HG02763 (cell line): ENCODE results near the gene CD209.

Experiments
- ATAC-seq: cut with Tn5 transposase; IDR thresholded peaks from one replicate; pipeline ENCODE4 v1.9.1; 2021; ENCODE audit warnings: mild to moderate bottlenecking, moderate library complexity; ENCODE audit not compliant: unreplicated experiment

The CD209 gene

DNA sequence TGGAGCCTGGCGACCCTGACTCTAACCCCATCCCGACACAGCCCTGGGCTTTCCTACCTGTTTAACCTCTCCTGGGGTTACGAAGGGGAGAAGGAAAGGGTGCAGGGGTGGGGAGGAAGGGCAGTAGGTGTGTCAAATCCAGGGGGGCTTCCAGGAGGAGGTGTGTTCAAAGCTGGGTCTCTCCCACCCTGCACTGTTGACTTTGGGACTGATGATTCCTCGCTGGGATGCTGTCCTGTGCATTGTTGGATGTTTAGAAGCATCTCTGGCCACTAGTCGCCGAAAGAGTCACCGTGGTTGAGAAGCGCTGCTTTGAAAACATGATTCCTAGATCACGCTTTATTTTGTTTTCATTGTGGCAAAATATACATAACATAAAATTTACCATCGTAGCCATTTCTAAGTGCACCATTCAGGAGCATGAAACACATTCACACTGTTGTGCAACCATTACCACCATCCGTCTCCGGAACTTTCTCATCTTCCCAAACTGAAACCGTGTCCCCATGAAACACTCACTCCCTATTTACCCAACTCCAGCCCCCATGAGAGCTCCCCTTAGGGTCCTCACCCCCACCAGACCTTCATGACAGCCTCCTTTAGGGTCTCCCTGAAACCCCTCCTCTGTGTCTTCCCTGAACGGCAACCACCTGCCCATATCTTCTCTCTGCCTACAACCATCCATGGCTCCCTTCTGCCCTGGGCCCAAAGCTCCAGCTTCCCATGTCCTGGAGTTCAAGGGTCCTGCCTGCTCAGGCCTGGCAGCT, 41.0 kb downstream of the CD209 start:
- ATAC-seq: no peak

DNA sequence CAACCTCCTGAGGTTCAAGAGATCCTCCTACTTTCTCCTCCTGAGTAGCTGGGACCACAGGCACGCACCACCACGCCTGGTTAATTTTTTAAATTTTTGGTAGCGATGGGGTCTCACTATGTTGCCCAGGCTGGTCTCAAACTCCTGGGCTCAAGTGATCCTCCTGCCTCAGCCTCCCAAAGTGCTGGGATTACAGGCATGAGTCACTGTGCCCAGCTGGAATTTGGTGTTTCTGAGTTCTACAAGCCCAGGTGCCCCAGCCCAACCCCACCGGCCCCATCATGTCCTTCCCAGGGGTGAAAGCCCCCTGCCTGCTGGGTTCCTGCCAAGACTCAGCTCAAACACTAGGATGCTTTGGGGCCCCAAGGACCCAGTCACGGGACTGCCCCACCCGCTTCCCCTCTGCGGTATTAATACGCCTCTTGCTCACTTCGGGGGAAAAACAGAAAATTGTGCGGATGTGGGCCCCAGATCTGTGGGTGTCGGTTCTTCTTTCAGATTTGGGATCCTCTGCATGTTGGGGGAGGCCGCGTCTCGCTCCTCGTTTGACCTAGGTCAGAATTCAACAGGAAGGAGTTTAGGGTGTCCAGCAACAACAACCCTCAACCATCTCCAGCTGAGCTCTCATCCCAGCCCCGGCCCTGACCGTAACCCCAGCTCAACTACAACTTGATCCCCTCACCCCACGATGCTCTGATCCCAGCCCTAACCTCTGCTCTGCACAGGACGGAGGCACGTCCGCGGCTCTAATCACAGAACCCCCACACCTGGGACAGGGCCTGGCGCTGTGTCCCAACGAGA, 41.7 kb downstream of the CD209 start:
- peak; percentile 57 for ATAC-seq

DNA sequence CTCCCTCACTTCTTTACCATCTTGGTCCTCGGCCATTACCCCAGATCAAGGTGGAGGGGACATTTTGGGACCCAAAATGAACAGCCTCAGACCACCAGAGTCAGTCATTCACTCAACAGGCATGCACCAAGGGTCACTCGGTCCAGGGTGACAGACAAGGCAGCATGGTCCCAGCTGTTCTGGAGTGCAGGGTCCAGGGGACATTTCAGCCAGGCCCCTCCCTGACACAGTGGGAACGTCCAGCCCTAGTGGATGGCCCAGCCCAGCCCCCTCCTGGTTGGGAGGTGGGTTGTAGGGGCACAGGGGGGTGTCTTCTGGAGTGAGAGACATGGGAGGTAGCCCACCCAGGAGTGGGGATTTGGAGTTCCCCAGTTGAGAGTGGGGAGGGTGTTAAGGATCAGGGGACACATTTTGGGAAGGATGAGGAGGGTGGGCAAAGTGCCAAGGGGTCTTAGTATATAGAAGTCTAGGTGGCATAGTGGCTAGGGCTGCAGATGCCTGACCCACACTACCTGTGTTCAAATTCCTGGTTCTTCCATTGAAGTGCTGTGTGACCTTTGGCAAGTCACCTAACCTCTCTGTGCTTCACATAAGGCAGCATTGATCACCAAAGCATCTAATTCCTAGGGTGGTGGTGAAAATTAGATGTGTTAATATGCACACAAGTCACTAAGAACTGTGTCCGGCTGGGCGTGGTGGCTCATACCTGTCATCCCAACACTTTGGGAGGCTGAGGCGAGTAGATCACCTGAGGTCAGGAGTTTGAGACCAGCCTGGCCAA, 42.9 kb downstream of the CD209 start:
- no peak for ATAC-seq

DNA sequence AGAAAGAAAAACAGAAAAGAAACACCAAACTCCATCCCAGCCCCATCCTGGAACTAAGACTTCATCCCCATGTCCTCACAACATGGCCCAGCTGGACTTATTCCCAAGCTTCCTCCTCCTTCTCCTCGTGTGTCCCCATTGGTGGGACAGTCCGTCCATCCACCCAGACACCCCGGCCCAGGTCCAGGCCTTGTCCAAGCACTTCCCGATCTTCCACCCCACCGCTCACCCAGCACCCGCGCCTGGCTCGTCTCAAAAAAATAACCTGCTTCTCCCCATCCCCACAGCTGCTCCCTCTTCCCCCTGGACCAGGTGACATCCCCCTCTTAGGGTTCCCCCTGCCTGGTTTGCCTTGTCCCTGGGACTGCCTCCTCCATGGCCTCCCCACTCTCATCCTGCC, 44.0 kb downstream of the CD209 start:
- no peak for ATAC-seq

DNA sequence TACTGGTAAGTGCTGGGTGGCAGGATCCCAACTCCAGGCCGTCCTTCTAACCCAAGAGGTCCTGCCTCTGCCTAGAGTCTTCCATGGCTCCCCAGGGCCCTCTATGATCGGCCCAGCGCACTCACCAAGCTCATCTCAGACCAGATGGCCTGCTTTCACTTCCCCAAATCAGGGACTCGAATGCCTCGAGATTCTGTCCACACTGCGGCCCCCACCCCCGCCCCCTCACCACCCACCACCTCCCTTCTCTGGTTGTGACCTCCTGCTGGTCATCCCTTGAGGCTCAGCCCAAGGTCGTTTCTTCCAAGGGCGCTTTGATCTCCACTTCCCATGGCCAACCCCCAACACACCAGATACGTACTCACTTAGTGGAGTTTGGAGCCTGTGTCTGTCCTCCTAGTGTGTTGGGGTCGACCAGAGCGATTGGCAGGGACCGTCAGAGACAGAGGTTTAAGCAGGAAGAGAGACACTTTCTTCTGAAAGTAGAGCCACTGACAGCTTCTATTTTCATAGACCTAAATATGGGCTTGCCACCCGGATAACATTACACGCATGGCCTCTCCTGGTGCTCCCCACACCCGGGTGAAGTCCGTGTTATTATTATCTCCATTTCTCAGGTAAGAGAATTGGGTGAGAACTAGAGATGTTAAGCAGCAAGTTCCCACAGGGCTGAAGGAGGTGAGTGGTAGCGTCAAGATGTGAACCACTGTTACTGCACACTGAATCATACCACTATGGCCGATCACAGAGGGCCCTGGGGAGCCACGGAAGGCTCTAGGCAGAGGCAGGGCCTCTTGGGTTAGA, 45.5 kb downstream of the CD209 start, which contains the start of gene FCER2:
TSS of gene FCER2 (minus strand) at position 478 of the 804 bp plus-strand sequence. CDS start 2,371 bp downstream, outside the sequence.
- ATAC-seq: peak; percentile 41

DNA sequence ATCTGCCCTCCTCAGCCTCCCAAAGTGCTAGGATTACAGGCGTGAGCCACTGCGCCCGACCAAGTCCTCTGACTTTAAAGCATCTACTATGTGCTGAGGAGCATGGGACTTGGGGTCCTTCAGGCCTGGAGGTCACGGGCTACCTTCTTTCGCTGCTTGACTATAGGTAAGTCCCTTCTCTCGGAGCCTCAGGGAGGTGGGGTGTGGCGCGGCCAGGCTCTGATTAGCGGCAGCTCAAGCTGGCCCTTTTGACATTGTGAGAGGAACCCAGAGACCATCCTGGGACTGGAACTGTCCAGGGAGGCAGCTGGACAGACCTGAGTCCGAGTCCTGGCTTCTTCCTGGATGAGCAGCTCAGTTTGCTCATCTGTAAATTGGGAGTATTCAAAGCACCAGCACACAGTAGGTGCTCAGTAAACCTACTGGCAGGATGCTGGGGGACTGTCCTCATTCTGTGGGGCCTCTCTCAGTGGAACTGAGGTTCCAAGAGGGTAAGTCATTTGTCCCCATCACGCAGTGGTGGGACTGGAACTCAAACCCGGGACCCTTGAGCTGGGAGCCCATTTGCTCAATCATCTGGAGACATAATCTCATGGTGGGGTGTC, 46.2 kb downstream of the CD209 start:
- ATAC-seq: no peak

DNA sequence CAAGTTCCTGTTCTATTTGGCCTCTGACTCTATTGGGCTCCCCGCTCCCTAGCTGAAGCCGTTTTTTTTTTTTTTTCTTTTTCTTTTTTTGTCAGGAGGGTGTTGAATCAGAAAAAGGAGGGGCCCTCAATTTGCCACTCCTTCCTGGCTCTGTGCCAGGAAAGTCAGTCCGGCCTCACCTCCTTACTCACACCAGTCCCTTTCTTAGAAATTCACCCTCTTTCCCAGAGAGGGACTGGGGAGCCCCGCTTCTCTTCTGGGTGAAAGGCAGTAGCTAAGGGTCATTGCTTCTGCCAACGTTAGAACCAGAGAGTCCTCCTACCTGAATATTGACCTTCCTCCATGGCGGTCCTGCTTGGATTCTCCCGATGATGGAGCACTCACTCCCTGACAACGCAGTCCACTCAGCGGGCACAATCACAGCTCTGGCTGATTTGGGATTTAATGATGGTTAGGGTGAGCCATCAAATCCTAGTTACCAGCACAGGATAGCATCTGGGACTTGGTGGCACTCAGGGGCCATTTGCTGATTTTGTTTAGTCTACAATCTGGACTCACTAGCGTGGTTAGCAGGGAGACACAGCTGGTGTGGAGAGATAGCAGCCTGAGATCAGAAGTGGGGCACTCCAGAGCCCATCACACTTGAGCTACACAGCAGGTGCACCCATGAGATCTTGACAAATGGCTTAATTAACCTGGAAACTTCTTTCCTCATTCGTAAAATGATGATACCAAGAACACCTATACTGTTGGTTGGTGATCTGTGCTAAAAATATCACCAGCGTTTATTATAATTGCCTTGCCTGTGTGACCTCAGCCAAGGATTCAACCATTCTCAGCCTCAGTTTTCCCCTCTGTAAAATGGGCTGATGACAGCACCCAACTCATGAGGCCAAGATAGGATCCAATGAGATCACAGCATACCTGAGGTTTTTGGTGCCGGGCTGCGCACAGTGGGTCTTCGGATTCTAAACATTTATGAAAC, 47.6 kb downstream of the CD209 start:
- ATAC-seq: no peak

DNA sequence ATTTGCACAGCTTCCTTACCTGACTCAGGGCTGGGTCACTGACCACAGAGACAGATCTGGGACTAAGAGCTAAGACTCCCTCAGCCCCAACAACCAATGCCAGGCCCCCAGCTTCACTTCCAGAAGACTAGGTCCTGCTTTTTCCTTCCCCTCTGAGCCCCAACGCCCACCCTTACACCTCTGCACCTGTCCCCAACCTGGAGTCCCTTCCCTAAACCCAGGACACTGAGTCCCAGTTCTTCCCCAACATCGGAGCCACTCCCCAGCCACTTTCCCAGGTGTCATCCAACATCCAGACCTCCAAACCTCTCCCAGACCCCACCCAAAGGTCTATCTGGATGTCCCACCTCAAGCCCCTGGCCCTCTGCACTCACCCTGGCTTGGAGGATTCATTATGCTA, 48.3 kb downstream of the CD209 start:
- no peak for ATAC-seq

DNA sequence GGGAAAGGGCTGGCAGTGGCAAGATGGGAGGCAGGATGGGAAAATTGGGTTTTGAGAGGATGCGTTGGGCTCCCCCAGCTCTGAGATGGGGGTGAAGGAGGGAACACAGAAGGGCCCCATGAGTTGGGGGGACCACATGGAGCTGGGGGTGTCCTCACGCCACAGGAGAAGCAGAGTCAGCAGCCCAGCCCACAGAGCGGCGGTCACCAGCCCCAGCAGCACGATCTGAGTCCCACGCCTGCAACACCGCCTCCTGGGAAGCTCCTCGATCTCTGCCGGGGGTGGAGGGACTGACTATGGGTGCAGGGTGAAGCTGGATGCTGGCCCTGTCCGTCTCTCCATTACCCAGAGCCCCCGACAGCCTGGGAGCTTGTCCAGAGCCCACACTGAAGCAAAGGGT, 48.8 kb downstream of the CD209 start:
- ATAC-seq: no peak

DNA sequence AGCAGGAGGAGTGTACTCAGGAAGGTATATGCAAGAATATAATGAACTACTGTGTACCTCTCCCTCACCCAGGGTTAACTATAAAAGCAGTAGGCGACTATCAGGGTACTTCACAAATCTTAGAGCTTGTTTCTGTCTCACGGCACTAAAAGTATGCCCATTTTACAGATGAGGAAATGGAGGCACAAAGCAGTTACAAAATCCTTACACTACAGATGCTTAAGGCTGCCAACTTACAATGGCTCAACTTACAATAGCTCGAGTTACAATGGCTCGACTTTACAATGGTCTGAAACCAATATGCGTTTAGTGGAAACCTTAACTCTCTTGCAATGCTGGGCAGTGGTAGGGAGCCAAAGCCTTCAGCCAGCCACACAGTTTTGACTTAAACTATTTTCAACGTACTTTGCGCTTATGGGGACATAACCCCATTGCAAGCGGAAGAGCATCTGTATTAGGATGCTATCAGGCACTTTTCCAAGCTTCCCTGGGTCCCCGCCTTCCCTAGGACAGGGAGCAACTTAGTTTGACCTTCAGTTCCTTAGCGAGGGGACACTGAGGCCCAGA, 49.5 kb downstream of the CD209 start:
- ATAC-seq: no peak

DNA sequence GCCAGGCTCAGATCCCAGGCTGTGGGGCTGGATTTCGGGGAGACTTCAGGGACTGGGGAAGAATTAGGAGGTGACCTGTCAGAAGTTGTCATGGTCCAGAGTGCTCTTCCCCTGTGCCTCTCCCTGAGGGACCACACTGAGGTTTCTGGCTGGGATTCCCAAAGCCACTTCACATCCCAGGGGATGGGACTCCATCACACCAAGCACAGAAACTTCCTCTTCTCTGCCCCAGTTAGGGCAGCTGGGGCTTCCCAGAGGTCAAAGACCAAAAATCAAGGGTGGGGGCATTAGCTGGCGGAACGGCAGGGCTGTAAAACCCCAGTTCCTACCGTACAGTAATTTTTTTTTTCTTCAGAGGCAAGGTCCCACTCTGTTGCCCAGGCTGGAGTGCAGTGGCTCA, 52.8 kb downstream of the CD209 start:
- ATAC-seq: no peak

DNA sequence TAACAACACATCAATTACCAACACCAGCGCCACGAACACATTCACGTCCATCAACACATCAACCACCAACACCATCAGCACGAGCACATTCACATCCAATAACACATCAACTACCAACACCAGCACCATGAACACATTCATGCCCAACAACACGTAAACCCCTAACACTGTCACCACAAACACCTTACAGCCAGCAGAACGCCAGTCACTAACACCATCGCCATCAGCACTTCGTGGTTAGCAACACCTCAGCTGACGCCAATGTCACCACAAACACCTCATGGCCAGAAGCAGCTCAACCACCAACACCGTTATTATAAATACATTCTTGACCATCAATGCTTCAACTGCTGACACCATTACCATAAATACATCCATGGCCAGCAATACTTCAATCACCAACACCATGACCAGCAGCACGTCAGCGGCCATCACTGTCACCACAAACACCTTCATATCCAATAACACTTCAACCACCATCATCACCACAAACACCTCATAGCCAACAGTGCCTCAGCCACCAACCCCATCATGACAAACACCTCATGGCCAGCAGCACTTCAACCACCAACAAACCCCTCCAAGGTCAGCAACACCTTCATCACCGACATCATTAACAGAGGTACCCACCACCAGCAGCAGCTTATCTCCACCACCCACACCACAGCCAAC, 54.8 kb downstream of the CD209 start:
- no peak for ATAC-seq

DNA sequence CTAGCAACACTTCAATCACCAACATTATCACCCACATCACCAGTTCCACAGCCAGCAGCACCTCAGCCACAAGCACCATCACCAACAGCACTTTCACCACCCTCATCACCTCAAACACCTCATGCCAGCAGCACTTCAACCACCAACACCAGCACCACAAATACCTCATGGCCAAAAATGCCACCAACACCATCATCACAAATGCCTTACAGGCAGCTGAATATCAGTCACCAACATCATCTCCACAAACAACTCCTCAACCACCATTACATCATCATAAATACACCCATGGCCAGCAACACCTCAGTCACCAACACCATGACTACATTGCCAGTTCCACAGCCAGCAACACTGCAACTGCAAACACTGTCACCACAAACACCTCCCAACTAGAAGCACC, 55.8 kb downstream of the CD209 start:
- ATAC-seq: no peak

DNA sequence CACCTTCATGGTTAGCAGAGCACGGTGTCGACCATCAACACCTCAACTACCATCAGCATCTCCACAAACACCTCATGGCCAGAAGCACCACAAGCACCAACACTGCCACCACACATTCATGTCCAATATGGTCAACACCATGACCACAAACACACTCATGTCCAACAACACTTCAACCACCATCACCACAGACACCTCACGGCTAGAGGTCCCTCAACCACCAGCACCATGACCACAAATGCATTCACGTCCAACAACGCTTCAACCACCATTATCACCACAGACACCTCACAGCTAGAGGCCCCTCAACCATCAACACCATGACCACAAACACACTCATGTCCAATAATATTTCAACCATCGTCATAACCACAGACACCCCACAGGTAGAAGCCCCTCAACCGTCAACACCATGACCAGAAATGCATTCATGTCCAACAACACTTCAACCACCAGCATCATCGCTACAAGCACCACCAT, 56.5 kb downstream of the CD209 start:
- ATAC-seq: no peak
